GM18867 (cell line): ENCODE data around the gene PIN1.
A peak's percentile ranks its signal among the peaks of the same experiment; 100 is the strongest.
"Not testable (repeated sequence)": the region's sequence is repeated elsewhere in the genome, so short reads cannot be mapped to it uniquely, and the experiment has no call there.

Experiments used
- ATAC-seq: cut with Tn5 transposase; IDR thresholded peaks from one replicate; pipeline ENCODE4 v1.9.1; 2021; ENCODE audit warnings: mild to moderate bottlenecking, moderate library complexity; ENCODE audit not compliant: unreplicated experiment

The PIN1 gene

GRCh38 chr19:9818175-9818733, 16.9 kb upstream of the PIN1 start:
- no peak for ATAC-seq

GRCh38 chr19:9818734-9819595, 16.2 kb upstream of the PIN1 start, which contains the start of gene FBXL12:
TSS of gene FBXL12 (minus strand) at chr19:9819079. CDS start at chr19:9818813, 266 bp downstream.
- peak; percentile 82 for ATAC-seq

GRCh38 chr19:9819596-9819909, 15.6 kb upstream of the PIN1 start:
- no peak for ATAC-seq

GRCh38 chr19:9820034-9820433, 15.1 kb upstream of the PIN1 start:
- ATAC-seq: not testable (repeated sequence)

GRCh38 chr19:9823816-9824215, 11.3 kb upstream of the PIN1 start:
- ATAC-seq: no peak

- peak; percentile 91 for ATAC-seq
These were observed 7.6 kb upstream of the PIN1 start, which contains the start of gene UBL5 for GRCh38 chr19:9827289-9828238. TSS of gene UBL5 (plus strand) at chr19:9827918. CDS start at chr19:9828338, 420 bp downstream.

- ATAC-seq: no peak
These were observed 6.5 kb upstream of the PIN1 start for GRCh38 chr19:9828551-9829063.

GRCh38 chr19:9834307-9834725, 802 bp upstream of the PIN1 start:
- ATAC-seq: no peak

GRCh38 chr19:9835507-9835949, 410 bp downstream of the PIN1 start:
- peak; percentile 15 for ATAC-seq

- ATAC-seq: no peak
These were observed 903 bp downstream of the PIN1 start for GRCh38 chr19:9836021-9836420.

- no peak for ATAC-seq
These were observed 3.2 kb downstream of the PIN1 start for GRCh38 chr19:9838324-9838723.

GRCh38 chr19:9839415-9839814, 4.3 kb downstream of the PIN1 start:
- ATAC-seq: no peak

- no peak for ATAC-seq
These were observed 7.9 kb downstream of the PIN1 start for GRCh38 chr19:9842834-9843625.

- ATAC-seq: not testable (repeated sequence)
These were observed 8.6 kb downstream of the PIN1 start for GRCh38 chr19:9843626-9844273.

GRCh38 chr19:9847087-9847671, 12.1 kb downstream of the PIN1 start:
- ATAC-seq: no peak

- ATAC-seq: no peak
These were observed 12.9 kb downstream of the PIN1 start for GRCh38 chr19:9848060-9848459.

- no peak for ATAC-seq
These were observed 13.6 kb downstream of the PIN1 start for GRCh38 chr19:9848762-9849161.

- no peak for ATAC-seq
These were observed 14.7 kb downstream of the PIN1 start for GRCh38 chr19:9849791-9850190.

GRCh38 chr19:9850235-9850959, 15.3 kb downstream of the PIN1 start:
- ATAC-seq: no peak
